Tibial nerve (tissue), 3 donors: ENCODE measurements around the gene ROBO2.

Experiments used
- POLR2A ChIP-seq, 2 donors: fragments of 450-650 bp; IDR thresholded peaks; one replicate each; pipeline ENCODE4 v1.6.1; 2017; ENCODE audit warnings: antibody characterized with exemption in 2 of 2, mild to moderate bottlenecking in 2 of 2, moderate library complexity in 2 of 2
- TF ChIP-seq, protein P1 (sequence below), 5 experiments: fragments of 200-600 bp in 3 of 5; fragments of 450-650 bp in 2 of 5; sonication (generic) in 3 of 5; IDR thresholded peaks; one replicate each; pipeline ENCODE4 v1.5.1; 2016 to 2019; ENCODE audit warnings: antibody characterized with exemption in 5 of 5, mild to moderate bottlenecking in 3 of 5, moderate library complexity in 2 of 5

GRCh38 chr3:77412584-77412983, 372.7 kb downstream of the ROBO2 start:
- TF ChIP-seq, protein P1, sequence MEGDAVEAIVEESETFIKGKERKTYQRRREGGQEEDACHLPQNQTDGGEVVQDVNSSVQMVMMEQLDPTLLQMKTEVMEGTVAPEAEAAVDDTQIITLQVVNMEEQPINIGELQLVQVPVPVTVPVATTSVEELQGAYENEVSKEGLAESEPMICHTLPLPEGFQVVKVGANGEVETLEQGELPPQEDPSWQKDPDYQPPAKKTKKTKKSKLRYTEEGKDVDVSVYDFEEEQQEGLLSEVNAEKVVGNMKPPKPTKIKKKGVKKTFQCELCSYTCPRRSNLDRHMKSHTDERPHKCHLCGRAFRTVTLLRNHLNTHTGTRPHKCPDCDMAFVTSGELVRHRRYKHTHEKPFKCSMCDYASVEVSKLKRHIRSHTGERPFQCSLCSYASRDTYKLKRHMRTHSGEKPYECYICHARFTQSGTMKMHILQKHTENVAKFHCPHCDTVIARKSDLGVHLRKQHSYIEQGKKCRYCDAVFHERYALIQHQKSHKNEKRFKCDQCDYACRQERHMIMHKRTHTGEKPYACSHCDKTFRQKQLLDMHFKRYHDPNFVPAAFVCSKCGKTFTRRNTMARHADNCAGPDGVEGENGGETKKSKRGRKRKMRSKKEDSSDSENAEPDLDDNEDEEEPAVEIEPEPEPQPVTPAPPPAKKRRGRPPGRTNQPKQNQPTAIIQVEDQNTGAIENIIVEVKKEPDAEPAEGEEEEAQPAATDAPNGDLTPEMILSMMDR (IDR thresholded peaks at IDR 0.05) = no peak
- TF ChIP-seq POLR2A (IDR thresholded peaks at IDR 0.05) = no peak
